NCI-H187 (cell line): ENCODE measurements around the gene TGIF2.
"Not testable (repeated sequence)": the region's sequence is repeated elsewhere in the genome, so short reads cannot be mapped to it uniquely, and the experiment has no call there.

Experiments used
- DNase-seq, 2 experiments: peaks; one replicate each; lab custom pipeline; 2025; lab: John Stamatoyannopoulos, UW

TGIF2 gene

GRCh38 chr20:36579996-36580545, 6.7 kb downstream of the TGIF2 start:
- no peak for DNase-seq

GRCh38 chr20:36582322-36582721, 8.9 kb downstream of the TGIF2 start:
- DNase-seq: no peak

- DNase-seq: no peak
Observed at GRCh38 chr20:36582821-36583220, 9.4 kb downstream of the TGIF2 start.

DNA sequence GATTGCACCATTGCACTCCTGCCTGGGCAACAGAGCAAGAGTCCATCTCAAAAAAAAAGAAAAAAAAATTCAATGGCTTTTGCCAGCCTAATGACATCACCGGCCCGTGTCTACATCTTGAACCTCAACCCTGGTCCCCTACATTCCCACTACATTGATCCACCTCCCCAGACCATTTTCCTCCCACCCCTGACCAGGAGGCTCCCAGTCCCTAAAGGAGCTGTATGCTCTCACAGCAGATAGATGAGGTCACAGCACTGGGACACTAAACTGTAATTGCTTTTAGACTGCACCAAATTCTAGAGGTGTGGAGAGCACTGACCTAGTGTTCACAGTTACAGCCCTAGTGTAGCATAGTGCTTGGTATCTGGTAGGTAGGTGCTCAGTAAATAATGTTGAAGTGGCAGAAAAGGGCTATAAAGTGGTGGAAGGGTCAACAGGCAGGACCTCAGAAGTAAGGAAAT, 10.7 kb downstream of the TGIF2 start:
- no peak for DNase-seq

DNA sequence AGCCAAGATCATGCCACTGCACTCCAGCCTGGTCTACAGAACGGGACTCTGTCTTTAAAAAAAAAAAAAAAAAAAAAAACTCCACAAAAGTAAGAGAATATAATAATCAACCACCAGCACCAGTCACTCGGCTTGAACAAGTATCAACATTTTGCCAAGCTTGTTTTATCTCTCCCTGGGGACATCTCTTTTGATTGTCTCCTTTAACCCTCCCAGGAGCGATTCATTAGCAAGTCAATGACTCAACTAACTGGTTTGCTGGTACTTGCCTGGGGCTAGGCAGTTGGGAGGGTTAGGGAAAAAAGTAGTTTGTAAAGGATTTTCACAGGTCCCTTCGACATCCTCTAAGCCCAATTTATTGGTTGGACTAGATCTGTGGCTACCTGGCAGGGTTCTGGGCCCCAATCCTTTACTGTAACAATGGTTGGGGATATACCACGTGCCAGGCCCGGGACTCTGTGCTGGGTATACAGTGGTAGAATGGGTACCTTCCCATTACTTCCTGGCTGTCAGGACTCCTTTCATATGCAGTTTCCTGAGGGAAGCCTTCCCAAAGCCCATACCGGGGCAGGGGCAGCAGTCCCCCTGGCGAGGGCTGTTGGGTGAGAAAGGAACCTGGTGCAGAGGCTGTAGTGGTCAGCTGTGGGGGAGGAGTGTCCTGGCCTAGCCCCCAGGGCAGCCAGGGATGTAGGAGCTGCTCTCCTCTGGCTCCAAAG, 12.2 kb downstream of the TGIF2 start:
- peak in 1 of 2 experiments; percentile 30 for DNase-seq

DNA sequence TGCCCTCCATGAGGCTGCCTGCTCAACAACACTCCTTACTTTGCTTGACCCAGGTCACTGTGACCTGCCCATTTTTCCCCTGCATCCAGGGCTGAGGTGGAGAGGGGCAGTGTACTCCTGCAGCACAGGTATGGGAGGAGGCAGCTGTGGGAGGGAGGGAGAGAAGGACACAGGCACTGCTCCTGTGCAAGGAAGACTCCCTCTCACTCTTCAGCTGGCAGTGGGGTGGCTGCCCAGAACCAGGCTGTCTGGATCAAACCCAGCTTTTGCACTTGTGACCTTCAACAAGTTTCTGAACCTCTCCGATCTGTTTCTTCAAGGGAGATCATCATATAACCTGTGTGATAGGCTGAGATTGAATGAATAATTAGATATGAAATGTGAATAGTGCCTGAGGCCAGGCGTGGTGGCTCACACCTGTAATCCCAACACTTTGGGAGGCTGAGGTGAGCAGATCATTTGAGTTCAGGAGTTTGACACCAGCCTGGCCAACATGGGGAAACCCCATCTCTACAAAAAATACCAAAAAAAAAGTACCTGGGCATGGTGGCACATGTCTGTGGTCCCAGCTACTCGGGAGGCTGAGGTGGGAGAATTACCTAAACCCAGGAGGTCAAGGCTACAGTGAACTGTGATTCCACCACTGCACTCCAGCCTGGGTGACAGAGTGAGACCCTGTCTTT, 14.1 kb downstream of the TGIF2 start:
- no peak for DNase-seq

DNA sequence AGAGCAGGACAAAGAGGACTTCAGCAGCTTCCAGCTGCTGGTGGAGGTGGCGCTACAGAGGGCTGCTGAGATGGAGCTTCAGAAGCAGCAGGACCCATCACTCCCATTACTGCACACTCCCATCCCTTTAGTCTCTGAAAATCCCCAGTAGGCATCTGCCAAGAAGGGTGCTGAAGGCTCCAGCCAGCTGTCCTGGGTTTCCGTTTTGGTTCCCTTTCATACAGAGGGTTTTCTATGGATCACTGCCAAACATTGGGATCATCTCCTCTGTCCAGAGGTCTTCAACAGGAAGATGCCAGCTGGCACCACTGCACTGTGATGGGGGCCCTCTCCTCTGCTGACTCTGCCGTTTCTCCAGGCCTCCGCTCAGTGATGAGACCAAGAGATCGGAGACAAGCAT, 17.9 kb downstream of the TGIF2 start:
- DNase-seq: no peak

DNA sequence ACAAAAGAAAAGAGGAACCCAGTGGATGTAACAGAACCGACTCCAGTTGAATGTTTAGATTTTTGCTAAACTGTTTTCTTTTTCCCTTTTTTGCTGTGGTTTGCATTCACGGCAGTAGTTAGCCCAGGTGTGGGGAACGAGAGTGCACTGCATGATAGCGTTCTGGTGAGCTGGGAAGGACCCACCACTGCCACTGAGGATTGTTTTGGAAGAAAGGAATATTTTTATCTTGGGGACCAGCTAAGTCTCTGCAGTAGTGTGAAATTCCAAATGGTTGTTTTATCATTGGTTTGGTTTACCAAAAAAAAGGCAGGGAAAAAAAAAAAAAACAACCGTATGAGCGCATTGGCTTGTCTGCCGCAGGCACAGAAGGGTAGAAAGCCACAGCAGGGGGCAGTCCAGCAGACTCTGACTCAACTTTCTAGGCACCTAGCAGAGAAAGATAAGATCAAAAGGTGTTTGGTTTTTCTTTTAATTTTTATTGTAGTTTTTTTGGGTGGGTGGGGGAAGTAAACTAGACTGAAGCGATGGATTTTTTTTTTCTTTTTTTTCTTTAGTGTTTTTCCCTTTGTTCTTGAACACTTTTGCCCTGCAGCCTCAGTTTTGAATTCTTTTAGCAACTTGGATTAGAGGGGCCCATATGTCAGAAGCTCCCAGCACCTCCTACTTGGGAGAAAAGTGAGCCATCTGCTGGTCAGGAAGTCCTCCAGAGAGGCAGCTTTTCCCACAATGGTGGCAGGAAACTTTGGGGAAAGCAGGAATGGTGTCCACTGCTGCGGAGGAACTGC, 18.7 kb downstream of the TGIF2 start:
- DNase-seq: no peak

- no peak for DNase-seq
Observed at GRCh38 chr20:36593347-36593929, 20.0 kb downstream of the TGIF2 start.

DNA sequence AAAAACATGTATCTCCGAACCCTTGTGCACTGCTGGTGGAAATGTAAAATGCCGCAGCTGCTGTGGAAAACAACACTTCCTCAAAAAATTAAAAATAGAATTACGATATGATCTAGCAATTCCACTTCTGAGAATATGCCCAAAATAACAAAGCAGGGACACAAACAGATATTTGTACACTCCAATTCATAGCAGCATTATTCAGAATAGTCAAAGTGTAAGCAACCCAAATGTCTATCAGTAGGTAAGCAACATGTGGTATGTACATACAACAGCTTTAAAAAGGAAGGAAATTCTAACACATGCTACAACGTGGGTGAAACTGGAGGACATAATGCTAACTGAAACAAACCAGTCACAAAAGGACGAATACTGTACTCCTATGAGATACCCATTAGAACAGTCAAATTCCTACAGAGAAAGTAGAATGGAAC, 26.5 kb downstream of the TGIF2 start:
- no peak for DNase-seq

DNA sequence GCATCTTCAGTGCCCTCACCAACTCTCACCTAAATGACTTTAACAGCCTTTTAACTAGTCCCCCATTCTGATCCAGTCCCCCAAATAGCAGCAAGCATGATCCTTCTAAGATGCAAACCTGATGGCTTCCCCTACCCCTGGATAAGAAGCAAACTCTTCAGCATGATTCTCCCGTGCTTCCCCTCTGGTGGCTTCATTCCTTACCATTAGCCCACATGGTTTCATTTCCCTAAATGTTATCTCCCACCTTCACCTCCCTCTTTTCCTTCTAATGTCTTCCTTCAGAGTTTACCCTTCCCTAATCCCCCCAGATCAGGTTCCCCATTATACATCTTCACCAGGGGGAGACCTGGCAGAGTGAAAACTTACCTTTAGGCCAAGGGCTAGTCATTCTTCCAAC, 28.1 kb downstream of the TGIF2 start:
- no peak for DNase-seq

DNA sequence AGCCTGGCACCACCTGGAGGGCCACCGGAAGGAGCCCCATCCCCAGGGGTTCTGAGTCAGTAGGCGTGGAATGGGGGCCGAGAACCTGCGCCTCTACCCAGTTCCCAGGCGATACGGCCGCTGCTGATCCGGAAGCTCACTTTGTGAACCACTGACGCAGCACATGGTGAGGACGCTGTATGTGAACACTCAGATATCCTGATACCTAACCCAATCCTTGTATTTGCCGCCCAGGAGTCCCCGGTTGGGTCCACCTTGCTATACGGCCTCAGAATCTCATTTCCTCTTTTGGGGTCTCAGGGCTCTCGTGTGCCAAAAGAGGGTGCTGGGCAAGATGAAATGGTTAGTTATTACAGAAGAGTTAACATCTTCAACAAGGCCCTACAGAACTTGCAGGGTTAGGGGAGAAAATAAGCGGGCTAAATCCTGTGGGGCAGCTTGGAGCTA, 31.6 kb downstream of the TGIF2 start:
- DNase-seq: no peak

- peak; percentile 94 to 96 for DNase-seq
Observed at GRCh38 chr20:36605399-36606157, 32.2 kb downstream of the TGIF2 start, which contains the start of gene RAB5IF. RAB5IF (plus strand) TSS chr20:36605779; CDS start chr20:36605952, 173 bp downstream.

- no peak for DNase-seq
Observed at GRCh38 chr20:36606158-36607066, 33.0 kb downstream of the TGIF2 start.

- DNase-seq: no peak
Observed at GRCh38 chr20:36607586-36608387, 34.4 kb downstream of the TGIF2 start.

DNA sequence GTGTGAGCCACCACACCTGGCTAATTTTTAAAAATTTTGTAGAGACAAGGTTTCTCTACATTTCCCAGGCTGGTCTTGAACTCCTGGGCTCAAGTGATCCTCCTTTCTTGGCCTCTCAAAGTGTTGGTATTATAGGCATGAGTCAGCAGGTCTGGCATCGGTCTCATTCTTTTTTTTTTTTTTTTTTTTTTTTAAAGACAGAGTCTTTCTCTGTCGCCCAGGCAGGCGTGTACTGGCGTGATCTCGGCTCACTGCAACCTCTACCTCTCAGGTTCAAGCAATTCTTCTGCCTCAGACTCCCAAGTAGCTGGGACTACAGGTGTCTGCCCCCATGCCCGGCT, 35.0 kb downstream of the TGIF2 start:
- not testable (repeated sequence) for DNase-seq

DNA sequence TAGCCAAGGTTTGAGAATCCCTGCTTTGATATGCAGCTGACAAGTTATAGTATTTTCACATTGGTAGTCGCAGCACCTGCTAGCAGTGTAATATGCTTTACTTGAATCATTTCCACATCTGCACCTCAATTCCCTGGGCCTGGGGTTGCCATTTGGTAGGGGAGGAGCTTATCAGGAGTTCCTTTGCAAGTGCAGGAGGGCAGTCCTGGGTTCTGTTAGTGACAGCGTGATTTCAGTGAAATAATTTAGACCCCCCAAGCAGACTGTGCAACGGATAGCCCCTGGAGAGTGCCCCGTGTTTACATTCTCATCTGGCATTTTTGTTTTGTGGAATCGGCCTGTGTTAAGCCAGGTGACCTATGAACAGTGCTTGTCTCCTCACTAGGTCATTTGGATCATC, 38.2 kb downstream of the TGIF2 start:
- no peak for DNase-seq

DNA sequence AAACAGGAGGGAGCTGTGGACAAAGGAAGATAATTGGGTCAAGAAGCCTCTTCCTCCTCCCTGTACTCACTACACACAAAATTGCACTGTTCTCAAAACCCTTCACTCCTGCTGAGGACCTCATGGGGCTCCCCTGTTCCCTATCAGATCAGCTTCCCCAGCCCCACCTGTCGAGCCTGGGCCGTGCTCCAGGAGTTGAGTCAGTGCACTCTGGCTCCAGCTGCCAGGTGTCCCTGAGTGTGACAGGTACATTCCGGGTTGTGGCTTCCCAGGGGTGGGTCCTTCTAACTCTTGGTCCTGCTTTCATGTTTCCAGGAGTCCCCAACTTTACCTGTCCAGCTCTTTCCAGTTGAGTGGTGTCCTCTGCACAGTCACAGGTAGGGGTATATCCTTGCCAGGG, 40.6 kb downstream of the TGIF2 start:
- DNase-seq: no peak
